Measurements from ENCODE around the gene ENPP5. TPM values are rescaled to one million over a fixed set of nuclear protein-coding genes. Genes with fewer than 3 reads are reported as not detected.
"Not testable (repeated sequence)": the region's sequence is repeated elsewhere in the genome, so short reads cannot be mapped to it uniquely, and the experiment has no call there.

ENPP5 gene
- total RNA-seq, 2 experiments from 2014 or later, result 0.50 to 1.6 TPM

DNA sequence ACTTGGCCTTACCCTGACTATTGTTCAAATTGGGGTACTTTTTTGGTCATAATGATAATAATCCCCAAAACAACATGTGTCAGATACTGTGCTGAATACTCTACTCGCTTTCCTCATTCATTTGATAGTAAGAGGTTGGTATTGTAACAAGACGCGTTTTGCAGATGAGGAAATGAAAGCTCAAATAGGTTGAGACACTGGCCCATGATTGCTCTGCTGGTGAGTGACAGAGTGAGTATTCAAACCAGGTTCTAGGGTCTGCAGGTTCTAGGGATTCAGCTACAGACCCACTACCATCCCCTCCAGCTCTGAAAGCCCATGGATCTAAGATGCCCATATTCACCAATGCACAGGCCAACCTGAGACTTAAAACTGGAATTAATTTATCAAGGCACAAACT lies 42.3 kb downstream of the ENPP5 start:
- TF ChIP-seq, protein P1, sequence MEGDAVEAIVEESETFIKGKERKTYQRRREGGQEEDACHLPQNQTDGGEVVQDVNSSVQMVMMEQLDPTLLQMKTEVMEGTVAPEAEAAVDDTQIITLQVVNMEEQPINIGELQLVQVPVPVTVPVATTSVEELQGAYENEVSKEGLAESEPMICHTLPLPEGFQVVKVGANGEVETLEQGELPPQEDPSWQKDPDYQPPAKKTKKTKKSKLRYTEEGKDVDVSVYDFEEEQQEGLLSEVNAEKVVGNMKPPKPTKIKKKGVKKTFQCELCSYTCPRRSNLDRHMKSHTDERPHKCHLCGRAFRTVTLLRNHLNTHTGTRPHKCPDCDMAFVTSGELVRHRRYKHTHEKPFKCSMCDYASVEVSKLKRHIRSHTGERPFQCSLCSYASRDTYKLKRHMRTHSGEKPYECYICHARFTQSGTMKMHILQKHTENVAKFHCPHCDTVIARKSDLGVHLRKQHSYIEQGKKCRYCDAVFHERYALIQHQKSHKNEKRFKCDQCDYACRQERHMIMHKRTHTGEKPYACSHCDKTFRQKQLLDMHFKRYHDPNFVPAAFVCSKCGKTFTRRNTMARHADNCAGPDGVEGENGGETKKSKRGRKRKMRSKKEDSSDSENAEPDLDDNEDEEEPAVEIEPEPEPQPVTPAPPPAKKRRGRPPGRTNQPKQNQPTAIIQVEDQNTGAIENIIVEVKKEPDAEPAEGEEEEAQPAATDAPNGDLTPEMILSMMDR (conservative IDR thresholded peaks at IDR 0.05; ENCODE audit: low read length), result no peak
- TF ChIP-seq EZH2phosphoT487 (IDR thresholded peaks at IDR 0.05; ENCODE audit: borderline replicate concordance, low read depth, low read length), result no peak
- peak overlapping the region; percentile 98; the same call in 1 of the 2 replicates for H2AFZ ChIP-seq (ENCODE audit: low read length)
- H3K27ac ChIP-seq (ENCODE audit: low read depth, low read length, poor library complexity, severe bottlenecking), result no peak overlapping the region
- H4K20me1 ChIP-seq (ENCODE audit: insufficient read depth, low read length), result no peaks in the 10 kb centered on the region
- BruUV-seq (replicated peaks), result no TSS peak
- no peaks in the 10 kb centered on the region for H3K9me2 ChIP-seq (ENCODE audit: insufficient read depth, low read length)
- peak overlapping the region; percentile 84 for H3K4me3 ChIP-seq (ENCODE audit: low read depth, low read length, poor library complexity, severe bottlenecking)
- ChIA-PET POLR2A (interaction anchor here (0.7 to 2.6 kb wide), 11 partner anchors 10 to 356 kb away, joined by 3 to 16 read pairs (median 4); partner anchors contain the start of gene ENPP5), CTCF (ENCODE audit: unreplicated experiment) (interaction anchor here (0.9 to 1.4 kb wide), 2 partner anchors 38 to 251 kb away, joined by 3 to 7 read pairs; no protein-coding TSS in a partner anchor)
- peaks cover 13% of the 10 kb centered on the region for H3K4me1 ChIP-seq (ENCODE audit: insufficient read depth, low read length, poor library complexity, severe bottlenecking)
- DNase-seq (ENCODE audit: low spot score), result peak; percentile 63
- intact Hi-C loops (cut with micrococcal nuclease; ENCODE audit: unreplicated experiment), result loop anchor here (5.0 kb wide), 1 partner anchor 249 kb away; no protein-coding TSS in a partner anchor
- no peaks in the 10 kb centered on the region for H3K9me3 ChIP-seq (ENCODE audit: low read length)
- H3K36me3 ChIP-seq (ENCODE audit: insufficient read depth, low read length), result no peaks in the 10 kb centered on the region
- peaks cover 24% of the 10 kb centered on the region; the same call in 1 of the 2 replicates for H3K79me2 ChIP-seq (ENCODE audit: insufficient read depth, low read depth, low read length)
- peak overlapping the region; percentile 94 for H3K4me2 ChIP-seq (ENCODE audit: low read length)

DNA sequence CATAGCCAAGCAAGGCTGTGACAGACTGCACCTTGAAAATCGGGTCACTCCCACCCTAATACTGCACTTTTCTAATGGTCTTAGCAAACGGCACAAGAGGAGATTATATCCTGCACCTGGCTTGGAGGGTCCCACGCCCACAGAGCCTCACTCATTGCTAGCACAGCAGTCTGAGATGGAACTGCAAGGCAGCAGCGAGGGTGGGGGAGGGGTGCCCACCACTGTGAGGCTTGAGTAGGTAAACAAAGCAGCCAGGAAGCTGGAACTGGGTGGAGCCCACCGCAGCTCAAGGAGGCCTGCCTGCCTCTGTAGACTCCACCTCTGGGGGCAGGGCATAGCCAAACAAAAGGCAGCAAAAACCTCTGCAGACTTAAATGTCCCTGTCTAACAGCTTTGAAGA lies 51.1 kb downstream of the ENPP5 start:
- H3K79me2 ChIP-seq (ENCODE audit: insufficient read depth, low read depth, low read length); H3K36me3 ChIP-seq (ENCODE audit: insufficient read depth, low read length); H3K27ac ChIP-seq (ENCODE audit: low read depth, low read length, poor library complexity, severe bottlenecking); H3K4me2 ChIP-seq (ENCODE audit: low read length); H2AFZ ChIP-seq (ENCODE audit: low read length); H3K9me3 ChIP-seq (ENCODE audit: low read length); CTCF ChIA-PET (ENCODE audit: unreplicated experiment); H4K20me1 ChIP-seq (ENCODE audit: insufficient read depth, low read length); H3K9me2 ChIP-seq (ENCODE audit: insufficient read depth, low read length); DNase-seq (ENCODE audit: low spot score); POLR2A ChIA-PET; H3K4me3 ChIP-seq (ENCODE audit: low read depth, low read length, poor library complexity, severe bottlenecking); intact Hi-C loops (cut with micrococcal nuclease; ENCODE audit: unreplicated experiment); BruUV-seq (replicated peaks); H3K4me1 ChIP-seq (ENCODE audit: insufficient read depth, low read length, poor library complexity, severe bottlenecking): not testable (repeated sequence)

DNA sequence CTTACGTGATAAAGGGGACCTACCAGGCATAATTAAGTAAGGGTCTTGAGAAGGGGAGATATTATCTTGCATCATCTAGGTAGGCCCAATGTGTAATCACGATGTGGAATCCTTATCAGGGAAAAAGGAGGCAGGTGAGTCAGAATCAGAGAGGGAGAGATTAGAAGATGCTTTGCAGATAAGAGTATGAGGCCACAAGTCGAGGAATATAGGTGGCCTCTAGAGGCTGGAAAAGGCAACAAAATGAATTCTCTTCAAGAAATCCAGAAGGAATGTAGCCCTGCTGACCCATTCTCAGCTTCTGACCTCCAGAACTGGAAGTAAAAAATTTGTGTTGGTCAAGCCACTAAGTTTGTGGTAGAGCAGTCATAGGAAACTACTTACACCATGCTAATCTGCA lies 51.9 kb downstream of the ENPP5 start:
- POLR2A ChIA-PET, result no interaction called here

More for the DNA sequence above, 51.9 kb downstream of the ENPP5 start:
- Histone ChIP-seq H2AFZ (ENCODE audit: low read length) (no peak overlapping the region), H3K4me2 (ENCODE audit: low read length) (no peak overlapping the region), H3K9me3 (ENCODE audit: low read length) (no peaks in the 10 kb centered on the region), H3K9me2 (ENCODE audit: insufficient read depth, low read length) (no peaks in the 10 kb centered on the region), H3K79me2 (ENCODE audit: insufficient read depth, low read depth, low read length) (no peaks in the 10 kb centered on the region), H3K36me3 (ENCODE audit: insufficient read depth, low read length) (peaks cover 8% of the 10 kb centered on the region; the same call in 1 of the 2 replicates), H4K20me1 (ENCODE audit: insufficient read depth, low read length) (no peaks in the 10 kb centered on the region), H3K4me3 (ENCODE audit: low read depth, low read length, poor library complexity, severe bottlenecking) (no peak overlapping the region), H3K27ac (ENCODE audit: low read depth, low read length, poor library complexity, severe bottlenecking) (no peak overlapping the region), H3K4me1 (ENCODE audit: insufficient read depth, low read length, poor library complexity, severe bottlenecking) (no peaks in the 10 kb centered on the region)
- TF ChIP-seq, protein P1 (conservative IDR thresholded peaks at IDR 0.05; ENCODE audit: low read length), result no peak
- no peak for TF ChIP-seq EZH2phosphoT487 (IDR thresholded peaks at IDR 0.05; ENCODE audit: borderline replicate concordance, low read depth, low read length)
- CTCF ChIA-PET (ENCODE audit: unreplicated experiment), result no interaction called here
- intact Hi-C loops (cut with micrococcal nuclease; ENCODE audit: unreplicated experiment), result no loop called here
- BruUV-seq (replicated peaks), result no TSS peak
- no peak for DNase-seq (ENCODE audit: low spot score)
